Stomach (tissue), 9 donors: Measurements from ENCODE around the gene MCTP2. TPM values are rescaled to one million over a fixed set of nuclear protein-coding genes. Genes with fewer than 3 reads are reported as not detected.

Source experiments
- DNase-seq, 2 donors: peaks; one replicate each; pipeline versions ENCODE4 v3.0.0 to v3.0.0-alpha.2; 2013 to 2019
- H3K27ac ChIP-seq, 5 donors: fragments of 200-600 bp in 4 of 5; sonication (generic) in 4 of 5; one replicate each; pipeline ENCODE4 v1.5.1; 2013 to 2019; ENCODE audit warnings: mild to moderate bottlenecking in 1 of 5, moderate library complexity in 1 of 5
- H3K27me3 ChIP-seq, 3 donors: fragments of 200-600 bp; sonication (generic); one replicate each; pipeline ENCODE4 v1.5.1; 2017 to 2019; ENCODE audit warnings: mixed run types in 1 of 3
- H3K36me3 ChIP-seq, 4 donors: fragments of 200-600 bp; sonication (generic); 1 replicate in 3 of 4; 2 replicates in 1 of 4; pipeline ENCODE4 v1.5.1; 2016 to 2019
- H3K4me1 ChIP-seq, 4 donors: fragments of 200-600 bp; sonication (generic); one replicate each; pipeline ENCODE4 v1.5.1; 2016 to 2019
- H3K4me3 ChIP-seq, 4 donors: fragments of 200-600 bp; sonication (generic) in 3 of 4; one replicate each; pipeline ENCODE4 v1.5.1; 2016 to 2019; ENCODE audit warnings: mild to moderate bottlenecking in 1 of 4
- H3K9me3 ChIP-seq, 4 donors: fragments of 200-600 bp; sonication (generic); one replicate each; pipeline ENCODE4 v1.5.1; 2016 to 2019
- EP300 ChIP-seq: sonication (generic); formaldehyde crosslinking; IDR thresholded peaks from one replicate; pipeline ENCODE4 v1.6.1; 2017; ENCODE audit warnings: antibody characterized with exemption
- POLR2A ChIP-seq, 4 donors: fragments of 450-650 bp; IDR thresholded peaks; one replicate each; pipeline ENCODE4 v1.6.1; 2016; ENCODE audit warnings: antibody characterized with exemption in 4 of 4, control low read depth in 2 of 4, mild to moderate bottlenecking in 1 of 4, moderate library complexity in 1 of 4
- POLR2AphosphoS5 ChIP-seq, 3 donors: sonication (generic); formaldehyde crosslinking; IDR thresholded peaks; one replicate each; pipeline ENCODE4 v1.6.1; 2016; ENCODE audit warnings: antibody characterized with exemption in 3 of 3
- WGBS, 5 donors: extraction: QIAGEN DNeasy Blood & Tissue Kit in 3 of 5; methylation state at CpG; one replicate each; pipeline versions ENCODE4 v1.1.5 to v1.1.7; 2013 to 2018; 5-methylcytosine and 5-hydroxymethylcytosine counted together
- intact Hi-C: fragments of 100-400 bp; cut with DNase I; formaldehyde crosslinking; loops from one replicate; pipeline ENCODE4 v1.15.1; 2023; ENCODE audit warnings: low total_unique reads
- polyA plus RNA-seq, 3 donors: library from polyadenylated mRNA; stranded (reverse); fragments of 200-250 nt; gene quantifications; one replicate each; pipeline ENCODE4 v1.2.3, GENCODE V29; 2013
- total RNA-seq, 5 donors: library from RNA; depleted of rRNA; stranded (reverse); fragments of >200 nt; gene quantifications; one replicate each; pipeline versions ENCODE4 v1.1.0 to v1.2.3, GENCODE V29; 2014 to 2016
- TF ChIP-seq, protein P1 (sequence below), 7 experiments: fragments of 450-650 bp in 4 of 7; fragments of 200-600 bp in 3 of 7; sonication (generic) in 3 of 7; IDR thresholded peaks; one replicate each; pipeline ENCODE4 v1.5.1; 2016 to 2019; ENCODE audit warnings: antibody characterized with exemption in 7 of 7, control low read depth in 2 of 7, mild to moderate bottlenecking in 1 of 7
- donor health status: healthy with polysubstance abuse.
- donor health status: Bipolar disorder and iron deficiency.
- donor health status: healthy.

The MCTP2 gene
- total and polyA plus RNA-seq, 8 donors: 2.8 to 62.4 (median 15.4) TPM

DNA sequence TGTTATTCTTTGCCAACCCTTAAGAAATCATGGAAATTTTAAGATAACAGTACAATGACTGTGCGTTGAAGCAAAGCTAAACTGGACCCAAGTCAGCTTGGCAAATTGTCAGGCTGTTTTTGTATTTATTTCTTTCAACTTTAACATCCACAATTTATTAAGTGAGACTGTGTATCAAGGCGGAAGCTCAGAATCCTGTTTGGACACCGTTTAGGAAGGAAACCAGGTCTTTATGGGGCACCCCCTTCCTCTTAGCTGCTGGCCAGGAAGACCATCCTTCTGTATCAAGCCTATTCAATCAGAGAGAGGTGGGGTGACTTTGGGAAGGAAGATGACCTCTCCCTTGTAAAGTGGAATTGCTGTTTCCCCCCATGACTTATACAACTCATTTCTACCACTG, 166.0 kb downstream of the MCTP2 start:
- H3K27ac ChIP-seq: no peak overlapping the region

DNA sequence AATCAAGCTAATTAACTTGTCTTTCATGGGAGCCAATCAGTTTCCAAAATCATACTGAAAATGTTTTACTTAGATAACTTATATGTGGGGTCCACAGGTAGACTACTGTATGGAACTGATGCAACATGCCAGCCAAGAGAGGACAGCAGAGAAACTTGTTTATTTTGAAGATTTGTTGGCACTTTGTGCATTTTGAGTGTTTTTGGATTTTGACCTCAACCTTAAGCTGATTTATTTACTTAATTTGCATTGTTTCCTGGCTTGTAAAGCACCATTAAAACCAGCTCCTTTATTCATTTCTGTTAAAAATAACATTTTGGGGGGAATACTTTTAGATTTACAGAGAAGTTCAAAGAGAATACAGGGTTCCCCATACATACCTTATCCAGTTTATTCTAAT, 166.6 kb downstream of the MCTP2 start:
- intact Hi-C loops: no loop called here
- no peak overlapping the region for H3K27ac ChIP-seq

More for the DNA sequence above, 166.0 kb downstream of the MCTP2 start:
- whole genome bisulfite sequencing, 5 donors: 48 to 60% (median 57%) methylated on average over 3 of the region's 3 CpGs
- Histone ChIP-seq H3K4me3 (no peak overlapping the region), H3K27me3 (no peaks in the 10 kb centered on the region), H3K4me1 (no peaks in the 10 kb centered on the region), H3K9me3 (no peaks in the 10 kb centered on the region), H3K36me3 (peaks cover 0 to 8% (median 4%) of the 10 kb centered on the region in 4 donors)
- DNase-seq: peak in 1 of 2 donors; percentile 27
- TF ChIP-seq EP300 (no peak), POLR2AphosphoS5 (IDR thresholded peaks at IDR 0.05) (no peak), POLR2A (IDR thresholded peaks at IDR 0.05) (no peak)
- TF ChIP-seq, protein P1, sequence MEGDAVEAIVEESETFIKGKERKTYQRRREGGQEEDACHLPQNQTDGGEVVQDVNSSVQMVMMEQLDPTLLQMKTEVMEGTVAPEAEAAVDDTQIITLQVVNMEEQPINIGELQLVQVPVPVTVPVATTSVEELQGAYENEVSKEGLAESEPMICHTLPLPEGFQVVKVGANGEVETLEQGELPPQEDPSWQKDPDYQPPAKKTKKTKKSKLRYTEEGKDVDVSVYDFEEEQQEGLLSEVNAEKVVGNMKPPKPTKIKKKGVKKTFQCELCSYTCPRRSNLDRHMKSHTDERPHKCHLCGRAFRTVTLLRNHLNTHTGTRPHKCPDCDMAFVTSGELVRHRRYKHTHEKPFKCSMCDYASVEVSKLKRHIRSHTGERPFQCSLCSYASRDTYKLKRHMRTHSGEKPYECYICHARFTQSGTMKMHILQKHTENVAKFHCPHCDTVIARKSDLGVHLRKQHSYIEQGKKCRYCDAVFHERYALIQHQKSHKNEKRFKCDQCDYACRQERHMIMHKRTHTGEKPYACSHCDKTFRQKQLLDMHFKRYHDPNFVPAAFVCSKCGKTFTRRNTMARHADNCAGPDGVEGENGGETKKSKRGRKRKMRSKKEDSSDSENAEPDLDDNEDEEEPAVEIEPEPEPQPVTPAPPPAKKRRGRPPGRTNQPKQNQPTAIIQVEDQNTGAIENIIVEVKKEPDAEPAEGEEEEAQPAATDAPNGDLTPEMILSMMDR (IDR thresholded peaks at IDR 0.05): no peak
- intact Hi-C loops: no loop called here

DNA sequence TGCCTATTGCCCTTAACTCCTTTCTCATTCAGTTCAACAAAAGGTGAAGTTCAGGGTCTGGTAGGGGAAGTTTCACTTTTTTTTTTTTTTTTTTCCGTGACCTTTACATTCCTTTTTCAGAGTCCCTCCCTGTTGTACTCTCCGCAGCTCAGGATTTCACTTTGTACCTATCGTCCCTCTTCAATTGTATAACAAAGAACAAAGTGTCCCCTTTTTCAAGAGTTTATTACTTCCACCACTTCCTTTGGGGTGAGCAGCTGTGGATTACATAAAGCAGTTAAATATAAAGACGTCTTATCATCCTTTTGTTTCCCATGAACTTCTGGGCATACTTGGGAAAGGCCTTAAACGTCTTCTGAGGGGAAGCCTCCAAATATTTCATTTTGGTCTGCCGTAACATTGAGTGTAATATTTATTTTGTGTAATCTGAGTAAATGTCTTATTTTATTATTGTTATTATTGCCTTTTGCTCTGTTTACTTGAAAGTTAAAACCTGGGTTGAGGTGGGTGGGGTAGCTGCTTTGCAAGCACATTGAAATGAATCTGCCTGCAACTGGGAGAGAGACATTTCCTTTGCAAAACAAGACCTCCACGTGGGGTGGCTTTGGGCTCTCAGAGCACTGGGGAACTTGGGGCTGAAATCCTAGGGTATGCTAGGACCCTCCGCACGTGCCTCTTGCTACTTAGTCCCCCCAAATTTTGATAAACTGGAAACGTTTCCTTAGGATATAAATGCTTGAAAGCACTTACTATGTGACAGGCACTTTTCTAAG, 169.4 kb downstream of the MCTP2 start:
- Histone ChIP-seq H3K4me3 (no peak overlapping the region), H3K9me3 (no peaks in the 10 kb centered on the region), H3K4me1 (no peaks in the 10 kb centered on the region), H3K27ac (no peak overlapping the region), H3K36me3 (peaks cover 0 to 20% (median 9%) of the 10 kb centered on the region in 4 donors), H3K27me3 (no peaks in the 10 kb centered on the region)
- no peak for TF ChIP-seq EP300
- no peak for TF ChIP-seq POLR2A (IDR thresholded peaks at IDR 0.05)
- TF ChIP-seq POLR2AphosphoS5 (IDR thresholded peaks at IDR 0.05): no peak
- TF ChIP-seq, protein P1 (IDR thresholded peaks at IDR 0.05): no peak
- intact Hi-C loops: no loop called here
- 78 to 83% (median 81%) methylated on average over 10 of the region's 10 CpGs for WGBS, 5 donors
- DNase-seq: no peak

More for the DNA sequence above, 166.6 kb downstream of the MCTP2 start:
- Histone ChIP-seq H3K4me1 (no peaks in the 10 kb centered on the region), H3K9me3 (no peaks in the 10 kb centered on the region), H3K36me3 (peaks cover 0 to 12% (median 5%) of the 10 kb centered on the region in 4 donors), H3K27me3 (no peaks in the 10 kb centered on the region), H3K4me3 (no peak overlapping the region)
- TF ChIP-seq, protein P1 (IDR thresholded peaks at IDR 0.05): no peak
- TF ChIP-seq POLR2A (IDR thresholded peaks at IDR 0.05): no peak
- TF ChIP-seq POLR2AphosphoS5 (IDR thresholded peaks at IDR 0.05): no peak
- TF ChIP-seq EP300: no peak
- no peak for DNase-seq

DNA sequence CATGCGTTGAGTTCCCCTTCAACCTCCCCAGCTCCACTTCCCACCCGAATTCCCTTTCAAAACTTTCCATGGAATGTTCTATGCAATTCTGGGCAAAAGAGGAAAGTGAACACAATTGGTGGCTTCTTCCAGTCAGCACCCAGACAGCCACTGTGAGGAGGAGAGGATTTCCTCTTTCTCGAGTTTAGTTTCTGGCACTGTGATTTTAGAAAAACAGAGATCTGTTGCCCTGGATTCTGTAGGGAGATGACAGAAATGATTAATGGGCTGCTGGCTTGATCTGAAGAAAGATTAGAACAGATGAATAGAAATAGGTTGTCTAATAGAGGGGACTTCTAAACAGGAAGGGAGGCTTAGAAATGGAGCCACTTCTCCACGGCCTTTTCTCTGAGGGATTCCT, 172.0 kb downstream of the MCTP2 start:
- TF ChIP-seq POLR2AphosphoS5 (IDR thresholded peaks at IDR 0.05) (no peak), POLR2A (IDR thresholded peaks at IDR 0.05) (no peak), EP300 (no peak)
- TF ChIP-seq, protein P1 (IDR thresholded peaks at IDR 0.05): no peak
- no peaks in the 10 kb centered on the region for H3K9me3 ChIP-seq
- no peak for DNase-seq
- no peak overlapping the region for H3K4me3 ChIP-seq
- intact Hi-C loops: no loop called here
- no peaks in the 10 kb centered on the region for H3K27me3 ChIP-seq
- H3K36me3 ChIP-seq: peaks cover 0 to 20% (median 9%) of the 10 kb centered on the region in 4 donors
- H3K27ac ChIP-seq: no peak overlapping the region
- WGBS, 5 donors: 55 to 70% (median 64%) methylated on average over 4 of the region's 4 CpGs
- H3K4me1 ChIP-seq: no peaks in the 10 kb centered on the region
